RPMI7951 (cell line): Measurements from ENCODE around the gene CLOCK. TPM values are rescaled to one million over a fixed set of nuclear protein-coding genes. Genes with fewer than 3 reads are reported as not detected.
A peak's percentile ranks its signal among the peaks of the same experiment; 100 is the strongest.
"Not testable (repeated sequence)": the region's sequence is repeated elsewhere in the genome, so short reads cannot be mapped to it uniquely, and the experiment has no call there.

Source experiments
- DNase-seq: peaks from one replicate; pipeline ENCODE4 v3.0.0-alpha.2; 2012; ENCODE audit warnings: low read depth
- total RNA-seq: library from RNA; depleted of rRNA; stranded (reverse); fragments of >200 nt; shearing (Covaris generic); gene quantifications from 2 replicates; pipeline ENCODE4 v1.2.3, GENCODE V29; 2014; rRNA removed

The CLOCK gene
- 26.0 and 27.7 TPM in 2 replicates for total RNA-seq

GRCh38 chr4:55546756-55547465 is at the start of gene CLOCK:
Gene CLOCK (minus strand): TSS chr4:55546909. CDS start chr4:55482785, 64,124 bp downstream.
- peak; percentile 80 for DNase-seq

DNA sequence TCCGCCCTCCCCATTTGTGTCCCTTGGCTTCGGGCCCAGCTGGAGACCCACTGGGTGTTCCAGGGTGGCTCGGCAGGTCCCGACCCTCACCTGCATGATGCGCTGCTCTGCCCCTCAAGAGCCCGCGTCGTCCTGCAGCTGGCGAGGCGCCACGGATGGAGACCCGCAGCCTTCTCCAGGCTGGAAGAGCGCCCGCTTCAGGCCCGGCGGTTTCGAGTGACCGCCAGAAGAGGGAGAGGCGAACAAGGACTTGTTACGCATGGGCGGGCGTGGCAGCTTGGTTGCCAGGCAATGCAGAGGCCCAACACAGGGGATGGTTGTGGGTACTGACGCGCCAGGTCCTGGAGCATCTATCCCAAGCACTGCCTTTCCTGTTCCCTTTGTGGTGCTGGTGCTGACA is 45.3 kb upstream of the CLOCK start, which contains the start of gene PDCL2:
Gene PDCL2 (minus strand): TSS at position 232 of the 400 bp plus-strand sequence. CDS start 136 bp downstream, at position 96.
- no peak for DNase-seq

GRCh38 chr4:55588160-55588559 is 41.5 kb upstream of the CLOCK start:
- no peak for DNase-seq

DNA sequence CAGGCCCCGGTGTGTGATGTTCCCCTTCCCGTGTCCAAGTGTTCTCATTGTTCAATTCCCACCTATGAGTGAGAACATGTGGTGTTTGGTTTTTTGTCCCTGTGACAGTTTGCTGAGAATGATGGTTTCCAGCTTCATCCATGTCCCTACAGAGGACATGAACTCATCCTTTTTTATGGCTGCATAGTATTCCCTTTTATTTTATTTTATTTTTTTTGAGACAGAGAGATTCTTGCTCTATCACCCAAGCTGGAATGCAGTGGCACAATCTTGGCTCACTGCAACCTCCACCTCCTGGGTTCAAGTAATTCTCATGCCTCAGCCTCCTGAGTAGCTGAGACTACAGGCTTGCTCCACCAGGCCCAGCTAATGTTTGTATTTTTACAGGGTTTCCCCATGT is 36.1 kb upstream of the CLOCK start:
- not testable (repeated sequence) for DNase-seq

DNA sequence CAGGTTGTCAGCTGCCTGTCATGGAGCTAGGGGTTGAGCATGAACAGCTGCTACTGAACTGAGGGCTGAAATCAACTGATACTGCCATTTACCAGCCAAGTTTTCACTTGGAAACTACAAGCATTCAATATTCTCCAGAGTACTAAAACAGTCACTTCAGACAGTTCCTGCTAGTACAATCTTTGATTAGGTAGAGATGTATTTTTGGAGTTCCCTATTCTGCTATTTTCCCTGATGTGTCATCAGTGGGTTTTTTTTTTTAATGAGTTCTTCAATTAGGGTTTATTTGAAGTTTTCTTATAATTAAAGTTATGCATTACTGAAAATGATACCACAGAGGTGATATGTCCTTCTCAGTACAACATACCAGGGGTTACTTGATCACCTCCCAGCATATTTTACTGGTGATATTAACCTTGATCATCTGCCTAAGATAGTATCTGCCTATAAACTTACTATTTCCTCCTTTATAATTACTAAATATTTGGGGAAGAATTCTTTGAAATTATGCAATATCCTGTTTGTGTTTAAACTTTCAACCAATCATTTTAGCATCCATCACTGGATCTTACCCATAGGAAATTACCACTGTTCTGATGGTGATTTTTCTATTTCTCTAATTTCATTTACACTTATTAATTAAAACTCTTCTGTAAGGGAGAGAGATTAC is 31.8 kb upstream of the CLOCK start:
- no peak for DNase-seq

DNA sequence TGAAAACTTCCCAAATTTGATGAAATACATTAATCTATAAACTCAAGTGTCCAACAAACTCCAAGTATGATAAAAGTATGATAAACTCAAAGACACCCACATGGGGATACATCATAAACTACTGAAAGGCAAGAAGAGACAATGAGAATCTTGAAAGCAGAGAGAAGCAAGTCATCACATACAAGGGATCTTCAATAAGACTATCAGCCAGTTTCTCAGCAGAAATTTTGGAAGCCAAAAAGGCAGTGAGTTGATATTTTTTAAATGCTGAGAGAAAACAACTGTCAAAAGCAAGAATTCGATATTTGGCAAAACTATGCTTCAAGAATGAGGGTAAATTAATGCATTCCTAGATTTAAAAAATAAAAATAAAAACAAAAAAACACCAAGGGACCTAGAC is 28.8 kb upstream of the CLOCK start:
- no peak for DNase-seq

DNA sequence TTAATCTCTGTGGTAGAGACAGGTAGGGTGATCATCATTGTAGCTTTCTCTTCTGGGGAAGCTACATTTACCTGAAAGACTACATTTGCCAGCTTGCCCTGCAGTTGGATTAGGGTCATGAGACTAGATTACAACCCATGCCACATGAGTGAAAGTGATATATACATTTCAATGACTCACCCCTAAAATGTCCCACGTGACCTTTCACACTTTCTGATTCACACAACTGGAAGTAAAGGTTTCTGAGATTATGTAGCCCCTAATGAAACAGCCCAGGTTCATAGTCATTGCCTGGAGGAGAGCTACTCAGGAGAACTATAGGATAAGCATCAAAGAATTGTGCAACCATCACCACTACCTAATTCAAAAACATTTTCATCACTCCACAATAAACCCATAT is 27.5 kb upstream of the CLOCK start:
- DNase-seq = no peak

- no peak for DNase-seq
These were observed 25.1 kb upstream of the CLOCK start for GRCh38 chr4:55571806-55572205.

- DNase-seq = no peak
These were observed 22.3 kb upstream of the CLOCK start for GRCh38 chr4:55568905-55569504.

- no peak for DNase-seq
These were observed 15.2 kb upstream of the CLOCK start for GRCh38 chr4:55561889-55562288.

GRCh38 chr4:55560096-55560495 is 13.4 kb upstream of the CLOCK start:
- no peak for DNase-seq

DNA sequence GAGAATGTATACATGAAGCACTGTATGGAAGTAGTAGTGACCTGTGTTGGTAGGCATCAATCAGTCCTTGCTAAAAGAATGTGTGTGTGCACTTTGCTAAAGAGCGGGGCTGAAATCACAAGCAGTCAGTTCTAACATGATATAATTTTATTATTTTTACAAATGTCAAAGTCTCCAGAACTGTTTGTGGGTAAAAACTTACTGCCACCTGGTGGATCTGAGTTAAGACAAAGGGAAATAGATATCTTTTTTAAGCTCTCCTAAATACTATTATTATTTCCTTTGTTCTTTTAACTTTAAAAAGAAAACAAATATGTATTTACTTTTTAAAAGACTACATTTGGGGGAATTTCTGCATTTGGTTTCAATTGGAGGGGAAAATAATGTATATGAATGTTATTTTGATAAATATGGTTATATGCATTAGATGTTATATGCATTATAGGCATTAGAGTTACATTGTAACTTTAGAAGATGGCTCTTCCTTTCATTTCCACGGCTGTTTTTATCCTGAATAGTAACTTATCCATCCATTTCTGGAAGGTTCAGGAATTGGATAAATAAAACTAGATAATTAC is 7.8 kb upstream of the CLOCK start:
- DNase-seq = peak; percentile 49

- peak; percentile 93 for DNase-seq
These were observed 6.9 kb upstream of the CLOCK start for GRCh38 chr4:55553441-55554201.

- not testable (repeated sequence) for DNase-seq
These were observed 5.3 kb upstream of the CLOCK start for GRCh38 chr4:55551964-55552363.

- DNase-seq = peak; percentile 59
These were observed 3.2 kb upstream of the CLOCK start for GRCh38 chr4:55549888-55550287.

GRCh38 chr4:55547918-55548317 is 1.2 kb upstream of the CLOCK start:
- no peak for DNase-seq

- no peak for DNase-seq
These were observed 709 bp upstream of the CLOCK start for GRCh38 chr4:55547466-55547770.

DNA sequence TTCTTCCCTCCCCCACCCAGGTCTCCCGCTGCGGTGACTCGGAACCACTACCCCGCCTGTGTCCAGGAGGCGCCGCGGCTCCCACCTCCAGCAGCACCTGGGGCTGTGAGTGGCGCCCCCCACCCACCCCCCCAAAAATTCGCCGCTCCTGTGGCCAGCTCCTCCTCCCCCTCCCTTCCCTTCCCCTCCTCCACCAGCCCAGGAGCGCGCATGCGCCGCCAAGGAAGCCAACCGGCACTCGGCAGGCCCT is 278 bp downstream of the CLOCK start:
- DNase-seq = no peak

- DNase-seq = peak; percentile 64
These were observed 836 bp downstream of the CLOCK start for GRCh38 chr4:55545641-55546505.

- no peak for DNase-seq
These were observed 1.6 kb downstream of the CLOCK start for GRCh38 chr4:55545151-55545550.

DNA sequence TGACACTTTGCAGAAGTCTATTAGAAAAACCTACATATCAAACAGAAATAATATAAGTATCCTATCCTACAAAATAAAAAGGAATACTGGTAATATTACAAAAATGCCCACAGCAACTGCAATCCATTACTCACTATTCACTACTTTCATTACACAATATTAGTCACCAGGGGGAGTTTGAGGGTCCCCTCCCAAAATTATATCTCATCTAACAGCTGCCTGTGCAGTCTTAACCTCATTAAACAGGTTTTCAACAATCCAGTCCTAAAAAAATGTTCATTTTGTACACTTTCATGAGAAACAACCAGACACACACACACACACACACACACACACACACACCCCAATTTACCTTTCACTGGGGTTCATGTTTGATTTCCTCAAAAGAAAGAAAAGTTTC is 2.9 kb downstream of the CLOCK start:
- no peak for DNase-seq
